GM18502 (cell line): Measurements from ENCODE around the gene RPH3AL.
"Not testable (repeated sequence)": the region's sequence is repeated elsewhere in the genome, so short reads cannot be mapped to it uniquely, and the experiment has no call there.

Experiments
- ATAC-seq: cut with Tn5 transposase; IDR thresholded peaks from one replicate; pipeline ENCODE4 v1.9.1; 2021; ENCODE audit warnings: mild to moderate bottlenecking; ENCODE audit not compliant: unreplicated experiment, poor library complexity

The RPH3AL gene

DNA sequence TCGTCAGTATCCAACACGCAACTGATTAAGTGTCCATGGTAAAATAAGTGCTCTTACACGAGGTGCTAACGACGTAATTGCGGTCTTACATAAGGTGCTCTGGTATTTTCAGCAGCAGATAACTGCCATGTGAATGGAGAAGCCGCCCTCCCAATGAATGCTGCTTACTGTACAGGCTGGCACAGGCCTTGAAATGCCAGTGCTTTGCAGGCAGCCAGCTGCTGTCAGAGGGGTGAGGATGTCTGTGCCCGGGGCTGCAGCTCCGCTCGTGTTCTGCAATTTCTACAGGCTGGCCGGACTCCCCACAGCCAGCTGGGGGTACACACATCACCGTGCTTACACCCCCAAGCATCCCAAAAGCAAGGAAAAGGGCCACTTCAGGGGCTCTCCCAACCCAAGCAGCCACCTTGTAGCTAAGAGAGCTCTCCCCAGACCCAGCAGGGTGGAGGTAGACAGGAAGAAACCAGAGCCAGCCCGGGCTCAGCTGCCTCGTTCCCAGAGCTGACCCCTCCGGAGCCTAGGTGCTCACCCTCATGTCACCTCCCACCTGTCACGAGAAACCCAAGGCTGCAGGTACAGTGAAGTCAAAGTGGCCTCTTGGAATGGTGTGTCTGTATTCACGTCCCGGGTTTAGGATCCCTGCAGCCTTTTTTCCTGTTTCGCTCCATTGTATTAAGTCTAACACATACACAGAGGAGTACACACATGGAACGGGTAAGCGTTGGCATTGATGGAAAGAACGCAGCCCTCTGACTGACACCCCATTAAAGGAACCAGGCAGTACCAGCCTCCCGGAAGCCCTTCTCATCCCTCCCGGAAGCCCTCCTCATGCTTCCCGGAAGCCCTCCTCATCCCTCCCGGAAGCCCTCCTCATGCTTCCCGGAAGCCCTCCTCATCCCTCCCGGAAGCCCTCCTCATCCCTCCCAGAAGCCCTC, 27.2 kb upstream of the RPH3AL start:
- no peak for ATAC-seq

DNA sequence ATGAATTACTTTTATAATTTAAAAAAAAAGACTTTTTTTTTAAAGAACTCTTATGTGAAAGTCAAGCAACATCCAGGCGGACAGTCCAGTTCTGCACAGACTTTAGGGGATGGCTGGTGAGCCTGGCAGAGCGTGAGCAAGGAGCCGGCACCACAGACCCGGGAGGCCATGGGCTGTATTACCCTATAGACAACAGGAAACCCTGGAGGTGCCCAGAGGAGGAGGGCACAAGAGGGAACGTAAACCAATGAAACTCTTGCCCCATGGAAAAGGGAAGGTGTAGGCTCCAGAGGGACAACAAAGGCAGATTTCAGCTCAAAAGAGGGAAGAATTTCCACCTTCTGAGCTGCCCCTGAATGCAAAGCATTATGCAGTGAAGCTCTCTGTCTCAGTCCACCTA, 25.5 kb upstream of the RPH3AL start:
- ATAC-seq, result no peak

DNA sequence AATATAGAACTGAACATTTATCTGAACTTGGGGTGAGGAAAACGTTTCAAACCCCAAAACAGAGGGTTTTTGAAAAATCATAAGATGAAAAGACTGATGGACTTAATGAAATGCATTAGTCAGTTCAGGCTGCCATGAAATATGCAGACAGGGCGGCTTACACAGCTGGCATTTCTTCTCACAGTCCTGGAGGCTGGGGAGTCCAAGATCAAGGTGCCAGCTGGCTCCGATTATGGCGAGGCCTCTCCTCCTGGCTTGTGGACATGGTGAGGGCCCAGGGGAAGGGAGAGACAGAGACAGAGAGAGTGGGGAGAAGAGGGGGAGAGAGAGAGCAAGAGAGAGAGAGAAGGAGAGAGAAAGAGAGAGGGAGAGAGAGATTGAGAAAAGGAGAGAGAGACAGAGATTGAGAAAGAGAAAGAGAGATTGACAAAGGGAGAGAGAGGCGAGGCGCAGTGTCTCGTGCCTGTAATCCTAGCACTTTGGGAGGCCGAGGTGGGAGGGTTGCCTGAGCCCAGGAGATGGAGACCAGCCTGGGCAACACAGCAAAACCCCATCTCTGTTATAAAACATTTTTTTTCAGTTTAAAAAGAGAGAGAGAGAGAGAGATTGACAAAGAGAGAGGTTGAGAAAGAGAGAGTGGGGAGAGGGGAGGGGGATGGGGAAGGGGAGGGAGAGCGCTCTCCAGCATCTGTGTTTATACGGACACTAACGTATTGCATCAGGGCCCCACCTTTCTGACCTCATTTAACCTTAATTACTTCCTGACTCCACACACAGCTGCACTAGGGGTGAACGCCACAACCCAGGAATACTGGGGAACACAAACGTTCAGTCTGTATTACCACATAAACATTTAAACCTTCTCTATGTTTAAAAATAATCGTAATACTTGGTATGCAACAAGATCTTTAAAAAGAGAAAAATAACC, 24.6 kb upstream of the RPH3AL start:
- no peak for ATAC-seq

DNA sequence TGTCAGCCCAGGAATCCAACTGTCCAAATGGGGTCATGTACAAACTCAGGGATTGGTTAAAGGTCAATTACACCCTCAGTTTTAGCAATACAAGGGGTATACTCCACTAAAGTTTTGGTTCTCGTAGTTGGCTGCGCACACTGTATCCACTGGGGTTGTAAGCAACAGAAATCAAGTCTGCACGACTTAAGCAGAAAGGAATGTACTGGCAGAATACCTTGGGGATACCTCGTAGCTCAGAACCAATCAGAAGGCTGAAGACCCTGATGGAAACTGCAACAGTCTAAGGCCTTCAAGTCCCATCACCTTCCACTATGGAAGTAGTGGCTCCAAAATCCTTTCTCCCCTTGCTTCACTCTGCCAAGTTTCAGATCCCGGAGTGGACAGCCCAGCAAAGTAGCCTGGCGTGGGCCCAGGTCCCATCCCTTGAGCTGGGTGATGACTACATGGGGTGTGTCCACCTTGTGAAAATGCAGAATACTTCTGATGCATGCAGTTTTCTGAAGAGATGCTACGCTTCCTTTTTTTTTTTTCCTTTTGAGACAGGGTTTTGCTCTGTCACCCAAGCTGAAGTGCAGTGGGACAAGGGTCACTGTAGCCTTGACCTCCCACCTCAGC, 21.1 kb upstream of the RPH3AL start:
- ATAC-seq, result no peak

DNA sequence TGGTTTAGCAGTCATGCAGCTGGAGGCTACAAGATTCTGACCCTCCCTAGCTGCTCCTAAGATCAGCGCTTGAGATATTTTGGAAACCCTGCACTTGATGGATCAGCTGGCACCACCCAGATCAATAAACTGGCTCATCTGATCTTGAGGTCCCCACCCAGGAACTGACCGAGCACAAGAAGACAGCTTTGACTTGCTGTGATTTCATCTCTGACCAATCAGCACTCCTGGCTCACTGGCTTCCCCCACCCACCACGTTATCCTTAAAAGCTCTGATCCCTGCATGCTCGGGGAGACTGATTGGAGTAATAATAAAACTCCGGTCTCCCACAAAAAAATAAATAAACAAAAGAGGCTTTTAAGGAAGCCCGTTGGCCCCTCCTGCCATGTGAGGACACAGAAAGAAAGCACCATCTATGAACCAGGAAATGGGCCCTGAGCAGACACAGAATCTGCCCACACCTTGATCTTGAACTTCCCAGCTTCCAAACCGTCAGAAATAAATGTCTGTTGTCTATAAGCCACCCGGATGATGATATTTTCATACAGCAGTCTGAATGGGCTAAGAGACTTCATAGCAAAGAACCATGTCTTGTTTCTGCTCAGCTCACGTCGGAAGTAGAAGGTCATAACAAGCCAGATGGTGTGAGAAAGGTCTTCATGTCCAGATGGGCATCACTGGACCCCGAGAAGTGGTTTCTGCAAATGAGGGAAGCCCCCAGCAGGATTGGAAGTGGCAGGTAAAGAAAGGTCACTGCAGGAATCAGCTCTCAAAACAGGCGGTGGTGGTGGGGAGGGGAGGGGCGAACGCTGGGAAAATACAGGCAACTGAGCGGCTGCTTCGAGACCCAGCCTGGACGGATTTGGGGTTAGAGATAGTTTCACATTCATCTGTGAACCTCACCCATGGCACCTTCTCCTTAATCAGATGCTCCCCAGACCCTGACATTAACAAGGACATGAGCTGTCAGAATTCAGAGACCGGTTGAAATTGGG, 19.8 kb upstream of the RPH3AL start:
- ATAC-seq, result no peak

DNA sequence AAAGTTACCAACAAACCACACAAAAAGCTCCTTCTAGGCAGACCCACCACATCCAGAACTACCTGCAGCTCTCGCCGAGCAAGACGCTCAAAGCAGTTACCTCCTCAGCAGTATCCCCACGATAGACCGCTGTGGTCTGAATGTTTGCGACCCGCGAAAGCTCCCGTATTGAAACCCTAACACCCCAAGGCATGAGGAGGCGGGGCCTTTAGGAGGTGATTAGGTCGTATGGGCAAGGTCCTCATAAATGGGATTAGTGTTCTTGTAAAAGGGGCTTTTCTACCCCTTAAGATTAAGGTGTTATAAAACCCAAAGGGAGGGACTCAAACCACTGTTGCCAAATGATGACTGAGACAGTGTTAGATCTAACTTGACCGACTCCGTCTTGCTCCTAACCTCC, 19.0 kb upstream of the RPH3AL start:
- no peak for ATAC-seq

DNA sequence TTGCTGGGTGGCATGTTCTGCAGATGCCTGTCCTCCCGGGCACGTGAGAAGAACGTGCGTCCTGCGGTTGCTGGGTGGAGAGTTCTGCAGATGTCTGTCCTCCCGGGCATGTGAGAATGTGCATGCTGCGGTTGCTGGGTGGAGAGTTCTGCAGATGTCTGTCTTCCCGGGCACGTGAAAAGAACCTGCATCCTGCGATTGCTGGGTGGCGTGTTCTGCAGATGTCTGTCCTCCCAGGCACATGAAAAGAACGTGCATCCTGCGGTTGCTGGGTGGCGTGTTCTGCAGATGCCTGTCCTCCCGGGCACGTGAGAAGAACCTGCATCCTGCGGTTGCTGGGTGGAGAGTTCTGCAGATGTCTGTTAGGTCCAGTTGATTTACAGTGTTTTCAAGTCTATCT, 15.0 kb upstream of the RPH3AL start:
- not testable (repeated sequence) for ATAC-seq

DNA sequence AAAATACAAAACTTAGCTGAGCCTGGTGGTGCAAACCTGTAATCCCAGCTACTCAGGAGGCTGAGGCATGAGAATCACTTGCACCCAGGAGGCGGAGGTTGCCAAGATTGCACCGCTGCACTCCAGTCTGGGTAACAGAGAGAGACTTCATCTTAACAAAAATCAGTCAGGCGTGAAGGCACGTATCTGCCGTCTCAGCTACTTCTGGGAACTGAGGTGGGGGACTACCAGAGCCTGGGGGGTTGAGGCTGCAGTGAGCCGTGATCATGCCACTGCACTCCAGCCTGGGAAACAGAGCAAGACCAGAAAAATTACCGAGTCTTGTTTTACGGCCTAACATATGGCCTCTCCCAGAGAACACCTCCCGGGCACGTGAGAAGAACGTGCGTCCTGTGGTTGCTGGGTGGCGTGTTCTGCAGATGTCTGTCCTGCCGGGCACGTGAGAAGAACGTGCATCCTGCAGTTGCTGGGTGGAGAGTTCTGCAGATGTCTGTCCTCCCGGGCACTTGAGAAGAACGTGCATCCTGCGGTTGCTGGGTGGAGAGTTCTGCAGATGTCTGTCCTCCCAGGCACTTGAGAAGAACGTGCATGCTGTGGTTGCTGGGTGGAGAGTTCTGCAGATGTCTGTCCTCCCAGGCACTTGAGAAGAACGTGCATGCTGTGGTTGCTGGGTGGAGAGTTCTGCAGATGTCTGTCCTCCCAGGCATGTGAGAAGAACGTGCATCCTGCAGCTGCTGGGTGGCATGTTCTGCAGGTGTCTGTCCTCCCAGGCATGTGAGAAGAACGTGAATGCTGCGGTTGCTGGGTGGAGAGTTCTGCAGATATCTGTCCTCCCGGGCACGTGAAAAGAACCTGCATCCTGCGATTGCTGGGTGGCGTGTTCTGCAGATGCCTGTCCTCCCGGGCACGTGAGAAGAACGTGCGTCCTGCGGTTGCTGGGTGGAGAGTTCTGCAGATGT, 14.3 kb upstream of the RPH3AL start:
- ATAC-seq, result not testable (repeated sequence)

DNA sequence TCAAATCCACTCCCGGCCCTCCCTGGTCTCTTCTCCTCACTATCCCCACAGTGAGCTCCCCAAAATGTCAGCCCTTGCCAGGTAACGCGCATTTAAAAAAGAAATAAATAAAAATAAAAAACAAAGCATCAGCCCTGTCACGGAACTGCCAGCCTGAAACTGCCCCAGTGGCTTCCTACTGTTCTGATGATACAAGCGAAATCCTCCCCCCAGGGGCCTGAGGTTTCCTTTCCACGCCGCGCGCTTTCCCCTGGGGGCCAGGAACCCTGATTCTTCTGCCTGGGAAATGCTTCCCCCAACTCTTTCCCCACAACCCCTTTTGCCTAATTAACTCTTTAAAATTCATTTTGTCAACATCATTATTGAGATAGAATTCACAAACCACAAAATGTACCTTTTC, 12.2 kb upstream of the RPH3AL start:
- no peak for ATAC-seq

DNA sequence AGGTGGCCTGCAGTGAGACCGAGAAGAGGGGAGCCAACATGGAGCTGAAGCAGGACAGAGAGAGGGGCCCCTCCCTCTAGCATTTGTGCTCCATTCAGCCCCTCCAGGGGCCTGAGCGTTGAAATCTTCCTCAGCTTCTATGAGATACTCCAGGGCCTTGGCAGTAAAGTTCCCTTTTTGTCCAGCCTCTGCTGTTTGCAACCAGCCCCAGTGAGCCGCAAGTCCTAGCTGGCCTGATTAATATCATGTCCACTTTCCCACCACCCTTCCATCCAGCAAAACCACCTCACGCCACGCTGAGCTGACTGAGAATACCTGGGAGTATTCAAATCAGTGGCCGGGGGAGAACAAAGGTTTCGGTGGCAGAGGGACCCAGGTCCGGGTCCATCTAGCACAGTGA, 11.7 kb upstream of the RPH3AL start:
- ATAC-seq, result no peak

DNA sequence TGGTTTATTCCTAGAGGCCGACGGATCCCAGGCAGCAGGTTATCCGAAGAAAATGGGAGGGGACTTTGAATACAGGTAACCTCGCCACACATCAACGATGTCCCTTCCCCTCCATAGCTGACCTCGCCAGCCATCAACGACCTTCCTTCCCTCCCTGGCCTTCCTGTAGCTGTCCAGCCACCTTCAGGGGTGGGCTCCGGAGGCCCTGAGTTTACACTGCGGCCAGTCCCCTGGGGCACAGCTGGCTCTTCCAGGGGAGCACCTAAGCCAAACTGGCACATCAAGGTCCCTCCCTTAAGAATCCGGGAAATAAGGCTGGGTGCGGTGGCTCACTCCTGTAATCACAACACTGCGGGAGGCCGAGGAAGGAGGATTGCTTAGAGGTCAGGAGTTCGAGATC, 10.1 kb upstream of the RPH3AL start:
- no peak for ATAC-seq

DNA sequence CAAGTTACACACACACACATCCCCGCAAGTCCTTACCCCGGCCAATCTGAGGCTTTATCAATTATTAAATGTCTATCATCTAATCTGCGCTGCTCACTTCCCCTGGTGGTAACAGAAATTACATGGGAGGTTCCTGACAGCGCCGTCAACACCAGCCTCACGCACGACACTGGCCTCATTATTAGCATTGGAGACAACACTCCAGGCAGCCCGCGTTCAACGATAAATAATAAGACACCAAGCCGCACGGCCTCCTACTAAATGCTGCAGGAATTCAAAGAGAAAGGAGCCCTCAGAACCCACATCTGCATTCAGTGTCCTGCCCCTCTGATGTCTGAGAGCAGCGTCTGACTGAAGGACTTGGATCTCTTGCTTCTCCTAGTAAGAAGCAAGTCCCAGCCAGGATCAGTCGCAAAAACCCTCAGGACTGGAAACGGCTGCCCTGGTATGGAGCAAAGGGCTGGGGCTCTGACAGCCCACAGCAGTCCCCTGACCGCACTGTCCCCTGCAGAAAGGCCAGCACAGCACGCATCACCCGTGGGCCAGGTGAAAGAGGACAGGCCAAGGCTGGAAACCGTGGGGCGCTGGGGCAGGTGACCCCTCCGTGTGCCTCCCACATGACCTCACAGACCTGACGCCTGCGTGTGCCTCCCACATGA, 7.6 kb upstream of the RPH3AL start:
- no peak for ATAC-seq

DNA sequence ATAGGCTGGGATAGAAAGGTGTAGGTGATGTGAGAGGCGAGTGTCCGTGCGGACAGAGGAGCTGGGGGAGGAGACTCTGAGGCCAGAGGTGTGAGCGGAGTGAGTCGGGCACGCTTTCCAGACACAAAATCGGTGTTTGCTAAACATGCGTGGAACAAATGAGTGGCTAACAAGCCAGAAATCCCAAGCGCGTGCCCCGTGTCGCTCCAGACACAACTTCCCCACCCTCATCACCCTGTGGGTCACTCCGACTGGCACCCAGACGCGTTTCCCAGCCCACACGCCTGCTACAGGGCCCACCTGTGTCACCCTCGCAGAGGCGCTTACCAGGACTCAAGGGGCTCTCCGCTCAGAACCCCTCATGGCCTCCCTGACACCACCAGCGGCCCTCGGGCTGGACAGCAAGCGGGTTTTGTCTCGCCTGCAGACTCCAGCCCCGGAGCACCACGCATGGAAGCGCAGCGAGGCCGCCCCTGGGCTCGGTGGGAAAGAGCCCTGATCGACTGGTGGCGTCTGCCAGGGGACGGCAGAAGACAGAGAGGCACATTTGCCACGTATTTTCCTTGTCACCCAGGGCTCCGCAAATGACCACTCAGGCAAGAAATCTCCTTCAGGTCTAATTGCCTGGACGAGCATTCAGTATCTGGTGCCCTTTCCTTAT, 6.0 kb upstream of the RPH3AL start:
- no peak for ATAC-seq

DNA sequence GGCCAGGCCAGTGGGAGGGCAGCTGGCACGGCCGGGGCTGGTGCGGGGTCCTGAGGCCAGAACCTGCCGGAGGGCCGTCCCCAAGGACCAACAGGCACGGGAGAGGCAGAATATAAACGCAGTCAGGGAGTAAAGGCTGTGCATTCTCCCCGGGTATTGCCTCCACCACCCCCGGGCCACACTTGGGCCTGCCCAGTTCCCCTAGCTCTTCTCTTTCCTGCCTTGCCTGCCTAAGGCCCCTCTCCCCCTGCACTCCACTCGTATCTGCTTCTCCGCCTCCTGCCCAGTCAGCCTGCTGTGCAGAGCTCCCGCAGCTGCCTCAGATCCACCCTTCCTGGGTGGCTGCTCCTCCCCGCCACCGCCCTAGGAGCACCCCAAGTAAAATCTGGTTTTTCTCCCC, 5.0 kb upstream of the RPH3AL start:
- ATAC-seq, result no peak

DNA sequence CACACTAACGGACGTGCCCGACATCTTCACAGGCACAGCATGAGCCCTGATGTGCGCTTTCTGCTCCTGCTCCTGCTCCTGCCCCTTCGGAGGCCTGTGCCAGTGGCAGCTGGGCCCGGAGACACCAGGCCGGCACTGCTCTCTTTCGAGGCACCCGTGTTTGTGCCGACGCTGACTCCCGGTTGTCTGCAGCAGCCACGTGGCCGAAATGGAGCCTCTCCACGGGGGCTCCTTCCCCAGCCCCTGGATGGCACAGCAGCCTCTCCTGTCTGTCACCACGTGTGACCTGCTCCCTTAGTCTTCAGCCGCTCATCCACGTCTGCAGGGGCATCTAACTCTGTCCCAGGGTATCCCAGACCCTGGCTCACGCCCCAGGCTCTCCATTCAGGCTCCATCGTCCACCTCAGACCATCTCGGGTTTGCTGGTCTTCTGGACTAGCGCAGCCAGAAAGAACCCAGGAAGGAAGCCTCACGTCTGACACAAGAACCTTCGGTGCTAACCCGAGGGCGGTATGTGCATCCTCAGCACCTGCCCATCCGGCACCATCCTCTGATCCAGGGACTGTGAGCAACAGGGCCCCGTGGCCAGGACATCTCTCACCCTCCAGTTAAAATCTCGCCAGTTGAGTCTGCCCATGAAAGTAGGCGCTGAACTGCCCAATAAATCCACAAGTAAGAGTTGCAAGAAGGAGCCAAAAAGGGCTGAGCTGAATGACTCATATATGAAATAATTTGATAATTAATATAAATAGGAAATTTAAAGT, 4.2 kb upstream of the RPH3AL start:
- ATAC-seq, result no peak

DNA sequence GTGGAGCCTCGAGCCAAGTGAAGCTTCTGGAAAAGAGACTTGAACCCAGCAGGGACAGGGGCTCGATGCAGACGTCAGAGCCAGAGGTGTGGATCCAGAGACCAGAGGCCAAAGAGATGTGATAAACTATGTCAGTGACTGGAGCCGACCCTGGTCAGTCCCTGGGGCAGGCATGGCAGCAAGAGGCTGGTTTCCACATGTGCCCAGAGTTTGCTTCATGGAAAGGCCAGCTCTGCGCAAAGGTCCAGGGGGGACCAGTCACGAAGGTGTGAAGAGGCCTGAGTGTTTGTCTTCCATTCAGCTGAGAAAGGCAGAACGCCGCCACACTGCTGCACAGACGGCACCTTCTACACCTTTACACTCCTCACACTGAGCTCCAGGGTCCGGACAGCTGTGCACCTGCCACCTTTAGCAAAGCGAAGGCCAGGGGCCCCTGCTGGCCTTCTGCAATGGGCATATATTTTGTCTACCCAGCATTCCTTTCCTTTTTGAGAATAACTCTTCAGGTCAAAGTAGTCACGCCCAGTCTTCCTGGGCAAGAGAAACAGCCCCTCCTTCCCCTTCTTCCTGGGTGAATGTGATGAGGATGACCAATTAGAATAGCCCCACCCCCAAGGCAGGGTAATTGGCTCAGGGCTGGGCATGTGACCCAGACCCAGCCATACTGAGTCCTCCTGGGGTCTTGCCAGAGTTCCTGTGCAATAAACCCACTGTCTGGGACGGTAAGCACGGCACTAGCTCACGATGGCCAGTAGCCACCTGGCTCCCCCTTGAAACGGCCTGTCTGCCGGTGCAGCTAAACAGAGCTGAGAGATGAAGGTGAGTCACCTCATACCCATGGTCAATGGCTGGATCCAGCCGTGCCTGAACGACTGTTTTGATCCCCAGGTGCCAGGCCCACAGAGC, 2.3 kb upstream of the RPH3AL start:
- ATAC-seq, result no peak
